KOPT-K1 (cell line): Measurements from ENCODE around the gene QRSL1.

Source experiments
- H3K27ac ChIP-seq: fragments of 200-600 bp; sonication (generic); 2 replicates; pipeline ENCODE4 v1.5.1; 2016; ENCODE audit warnings: antibody characterized with exemption, mild to moderate bottlenecking, low read depth, low read length; ENCODE audit not compliant: poor library complexity, severe bottlenecking
- H3K36me3 ChIP-seq: fragments of 200-600 bp; sonication (generic); 2 replicates; pipeline ENCODE4 v1.5.1; 2017; ENCODE audit warnings: antibody characterized with exemption, mild to moderate bottlenecking, low read length, moderate library complexity; ENCODE audit not compliant: insufficient read depth
- H3K9me3 ChIP-seq: fragments of 200-600 bp; sonication (generic); 2 replicates; pipeline ENCODE4 v1.5.1; 2017; ENCODE audit warnings: antibody characterized with exemption, low read length, mild to moderate bottlenecking; ENCODE audit not compliant: insufficient read depth, poor library complexity, severe bottlenecking

Gene QRSL1

GRCh38 chr6:106715922-106716321, 86.5 kb downstream of the QRSL1 start:
- no peaks in the 10 kb centered on the region for H3K36me3 ChIP-seq
- no peaks in the 10 kb centered on the region for H3K9me3 ChIP-seq
- no peak overlapping the region for H3K27ac ChIP-seq

GRCh38 chr6:106716966-106717365, 87.6 kb downstream of the QRSL1 start:
- no peaks in the 10 kb centered on the region for H3K9me3 ChIP-seq
- no peaks in the 10 kb centered on the region for H3K36me3 ChIP-seq
- no peak overlapping the region for H3K27ac ChIP-seq
